ENCODE data around the gene XPO4. TPM values are rescaled to one million over a fixed set of nuclear protein-coding genes. Genes with fewer than 3 reads are reported as not detected.

The XPO4 gene
- total and polyA plus RNA-seq, 2 of the 13 experiments (the other 11 are each of a cell fraction or from before 2014, with no cell fraction given), result 8.4 to 24.8 TPM

- TF ChIP-seq THAP11 (CRISPR knock-in tag; IDR thresholded peaks at IDR 0.05) (0 out of 2 replicates have a peak, but pooled peaks have one; percentile 23), ZNF547 (CRISPR knock-in tag; IDR thresholded peaks at IDR 0.05) (no peak), CCAR2 (optimal IDR thresholded peaks at IDR 0.05; ENCODE audit: low read depth, low read length) (no peak), NR3C1 (CRISPR knock-in tag; IDR thresholded peaks at IDR 0.05) (no peak), MED13 (CRISPR knock-in tag; IDR thresholded peaks at IDR 0.05) (no peak), MED1 (CRISPR knock-in tag; IDR thresholded peaks at IDR 0.05) (no peak), ZNF879 (CRISPR knock-in tag; IDR thresholded peaks at IDR 0.05) (no peak), PAX8 (CRISPR knock-in tag; IDR thresholded peaks at IDR 0.05; ENCODE audit: borderline replicate concordance) (0 out of 2 replicates have a peak, but pooled peaks have one; percentile 32), SALL1 (CRISPR knock-in tag; IDR thresholded peaks at IDR 0.05) (peak; percentile 55; the same call in 1 of the 2 replicates), ZNF687 (CRISPR knock-in tag; IDR thresholded peaks at IDR 0.05) (peak; percentile 39), NFE2L1 (CRISPR knock-in tag; IDR thresholded peaks at IDR 0.05; ENCODE audit: borderline replicate concordance) (no peak), POGZ (CRISPR knock-in tag; IDR thresholded peaks at IDR 0.05) (0 out of 2 replicates have a peak, but pooled peaks have one; percentile 27), MED8 (CRISPR knock-in tag; IDR thresholded peaks at IDR 0.05; ENCODE audit: insufficient replicate concordance) (no peak), ELK4 (CRISPR knock-in tag; IDR thresholded peaks at IDR 0.05; ENCODE audit: borderline replicate concordance) (no peak), SP5 (CRISPR knock-in tag; IDR thresholded peaks at IDR 0.05; ENCODE audit: borderline replicate concordance, low read depth) (no peak), RBM39 (IDR thresholded peaks at IDR 0.05; ENCODE audit: low read depth, low read length, poor library complexity, severe bottlenecking) (no peak), RBAK (CRISPR knock-in tag; IDR thresholded peaks at IDR 0.05) (0 out of 2 replicates have a peak, but pooled peaks have one; percentile 27), ZNF572 (CRISPR knock-in tag; IDR thresholded peaks at IDR 0.05) (no peak), ZBTB33 (CRISPR knock-in tag; IDR thresholded peaks at IDR 0.05) (no peak), HBP1 (CRISPR knock-in tag; IDR thresholded peaks at IDR 0.05; ENCODE audit: low read depth) (no peak), HDAC1 (CRISPR knock-in tag; IDR thresholded peaks at IDR 0.05) (peak; percentile 56), ZNF354B (CRISPR knock-in tag; IDR thresholded peaks at IDR 0.05) (no peak), ZSCAN22 (CRISPR knock-in tag; IDR thresholded peaks at IDR 0.05) (peak; percentile 96), ZNF124 (CRISPR knock-in tag; IDR thresholded peaks at IDR 0.05) (no peak)
Observed at GRCh38 chr13:20921572-20921971, 19.0 kb upstream of the XPO4 start (continued).

Data from HepG2 (cell line).